22Rv1 (cell line): ENCODE data around the gene SMAD4.

ENCODE experiments used
- H3K27ac ChIP-seq: fragments of 450-650 bp; 2 replicates; pipeline ENCODE4 v1.5.1; 2017
- CTCF ChIP-seq: fragments of 450-650 bp; IDR thresholded peaks from 2 replicates; pipeline ENCODE4 v1.5.1; 2017; ENCODE audit warnings: mild to moderate bottlenecking
- ZFX ChIP-seq: fragments of 450-650 bp; IDR thresholded peaks from 2 replicates; pipeline ENCODE4 v1.6.1; 2017; ENCODE audit warnings: antibody characterized with exemption, borderline replicate concordance

Gene SMAD4

GRCh38 chr18:51127664-51128063, 97.7 kb downstream of the SMAD4 start:
- TF ChIP-seq ZFX (no peak), CTCF (no peak)
- H3K27ac ChIP-seq, result no peak overlapping the region

- H3K27ac ChIP-seq, result no peak overlapping the region
- TF ChIP-seq CTCF, result no peak
- no peak for TF ChIP-seq ZFX
Measured at GRCh38 chr18:51128533-51128932, 98.5 kb downstream of the SMAD4 start.

- TF ChIP-seq ZFX (no peak), CTCF (no peak)
- H3K27ac ChIP-seq, result no peak overlapping the region
Measured at GRCh38 chr18:51132256-51132935, 102.4 kb downstream of the SMAD4 start.

- TF ChIP-seq ZFX (no peak), CTCF (no peak)
- H3K27ac ChIP-seq, result no peak overlapping the region
Measured at GRCh38 chr18:51133580-51134160, 103.7 kb downstream of the SMAD4 start.
